Spleen (tissue), 11 donors: ENCODE data around the gene BFSP1. TPM values are rescaled to one million over a fixed set of nuclear protein-coding genes. Genes with fewer than 3 reads are reported as not detected.

ENCODE experiments used
- DNase-seq: peaks from one replicate; pipeline ENCODE4 v3.0.0-alpha.2; 2020
- H3K27ac ChIP-seq, 8 donors: fragments of 200-600 bp; sonication (generic) in 7 of 8; 1 replicate in 4 of 8; 2 replicates in 4 of 8; pipeline versions ENCODE4 v1.5.0 to v1.8.0; 2016 to 2021; ENCODE audit warnings: inconsistent platforms in 4 of 8, mild to moderate bottlenecking in 4 of 8, moderate library complexity in 1 of 8
- H3K27me3 ChIP-seq, 7 donors: fragments of 200-600 bp; sonication (generic) in 6 of 7; replicated peaks in 1 of 7; 1 replicate in 4 of 7; 2 replicates in 3 of 7; pipeline versions ENCODE4 v1.5.0 to v1.8.0; 2016 to 2021; ENCODE audit warnings: inconsistent platforms in 3 of 7, mild to moderate bottlenecking in 1 of 7
- H3K36me3 ChIP-seq, 6 donors: fragments of 200-600 bp; sonication (generic) in 5 of 6; 1 replicate in 4 of 6; 2 replicates in 2 of 6; pipeline versions ENCODE4 v1.5.0 to v1.8.0; 2016 to 2021; ENCODE audit warnings: inconsistent platforms in 2 of 6
- H3K4me1 ChIP-seq, 6 donors: fragments of 200-600 bp; sonication (generic) in 5 of 6; 1 replicate in 3 of 6; 2 replicates in 3 of 6; pipeline versions ENCODE4 v1.5.0 to v1.8.0; 2016 to 2021; ENCODE audit warnings: inconsistent platforms in 3 of 6
- H3K4me3 ChIP-seq, 8 donors: fragments of 200-600 bp; sonication (generic) in 7 of 8; 1 replicate in 4 of 8; 2 replicates in 4 of 8; pipeline versions ENCODE4 v1.5.0 to v1.8.0; 2016 to 2021; ENCODE audit warnings: inconsistent platforms in 4 of 8, mild to moderate bottlenecking in 4 of 8, moderate library complexity in 2 of 8
- H3K9me3 ChIP-seq, 8 donors: fragments of 200-600 bp; sonication (generic) in 7 of 8; 1 replicate in 4 of 8; 2 replicates in 4 of 8; pipeline versions ENCODE4 v1.5.0 to v1.8.0; 2016 to 2021; ENCODE audit warnings: inconsistent platforms in 4 of 8
- CTCF ChIP-seq, 11 experiments: fragments of 200-600 bp in 7 of 11; fragments of 450-650 bp in 4 of 11; sonication (generic) in 4 of 11; IDR thresholded peaks in 8 of 11; conservative IDR thresholded peaks in 3 of 11; 1 replicate in 7 of 11; 2 replicates in 4 of 11; pipeline versions ENCODE4 v1.4.0 to v1.8.0; 2016 to 2021; ENCODE audit warnings: antibody characterized with exemption in 11 of 11, inconsistent platforms in 4 of 11, mild to moderate bottlenecking in 1 of 11
- POLR2A ChIP-seq, 3 donors: fragments of 450-650 bp; IDR thresholded peaks; one replicate each; pipeline ENCODE4 v1.5.1; 2017; ENCODE audit warnings: antibody characterized with exemption in 3 of 3, mild to moderate bottlenecking in 1 of 3
- POLR2AphosphoS5 ChIP-seq, 3 donors: sonication (generic); formaldehyde crosslinking; IDR thresholded peaks; one replicate each; pipeline ENCODE4 v1.5.1; 2017; ENCODE audit warnings: antibody characterized with exemption in 3 of 3
- WGBS, 5 donors: extraction: QIAGEN DNeasy Blood & Tissue Kit in 3 of 5; methylation state at CpG; one replicate each; pipeline versions ENCODE4 v1.1.5 to v1.1.7; 2013 to 2018; 5-methylcytosine and 5-hydroxymethylcytosine counted together
- intact Hi-C: fragments of 100-400 bp; cut with DNase I; formaldehyde crosslinking; loops from one replicate; pipeline ENCODE4 v1.15.0; 2023; ENCODE audit warnings: low total_unique reads
- polyA plus RNA-seq, 3 donors: library from polyadenylated mRNA; stranded (reverse); fragments of 200-250 nt; gene quantifications; one replicate each; pipeline ENCODE4 v1.2.1, GENCODE V29; 2013
- total RNA-seq, 7 donors: library from RNA; depleted of rRNA in 3 of 7; stranded (reverse); fragments of >200 nt in 3 of 7; fragmentation: NEBNext Ultra II Directional in 4 of 7; extraction: Animal tissue kit (Norgen Biotek cat#: 25700) in 4 of 7; gene quantifications; one replicate each; pipeline versions ENCODE4 v1.1.0 to v1.2.1, GENCODE V29; 2016 to 2021
- donor health status: healthy with polysubstance abuse.
- donor health status: DM: no; HTN: no; CAD: no; lungs with moderate emphysema.
- donor health status: DM: no; HTN: no; CAD: no.
- donor health status: Bipolar disorder and iron deficiency.
- donor health status: healthy.
- donor health status: DM: no; HTN: no; CAD: no.
- donor health status: DM: yes; HTN: yes; CAD: no.

Gene BFSP1
- total and polyA plus RNA-seq, 10 donors = 0.13 to 0.86 (median 0.41) TPM

- H3K36me3 ChIP-seq = no peaks in the 10 kb centered on the region
- intact Hi-C loops = no loop called here
- 1 to 5% (median 2%) methylated on average over 13 to 43 of the region's 43 CpGs for WGBS, 5 donors
- H3K9me3 ChIP-seq = peaks cover 0 to 7% (median 0%) of the 10 kb centered on the region in 8 donors
- TF ChIP-seq CTCF (IDR thresholded peaks at IDR 0.05 in 8 of 11, conservative IDR thresholded peaks at IDR 0.05 in 3 of 11) = no peak
- TF ChIP-seq POLR2AphosphoS5 (IDR thresholded peaks at IDR 0.05) = peak in 1 of 3 donors; percentile 52
- TF ChIP-seq POLR2A (IDR thresholded peaks at IDR 0.05) = peak in 1 of 3 donors; percentile 71
- H3K4me1 ChIP-seq = peaks cover 8 to 59% (median 28%) of the 10 kb centered on the region in 6 donors
- H3K4me3 ChIP-seq = peak overlapping the region; percentile 86 to 100 (median 97)
- H3K27me3 ChIP-seq = peaks cover 0 to 15% (median 0%) of the 10 kb centered on the region in 7 donors
- H3K27ac ChIP-seq = peak overlapping the region; percentile 64 to 97 (median 94)
- no peak for DNase-seq
These were observed 39.4 kb upstream of the BFSP1 start for GRCh38 chr20:17570347-17571152.

GRCh38 chr20:17569616-17570346 lies 38.6 kb upstream of the BFSP1 start, which contains the start of gene DSTN:
TSS of gene DSTN (plus strand) at chr20:17570075. CDS start at chr20:17570209, 134 bp downstream.
- H3K27me3 ChIP-seq = peaks cover 0 to 15% (median 0%) of the 10 kb centered on the region in 7 donors
- TF ChIP-seq POLR2A (IDR thresholded peaks at IDR 0.05) (peak in 1 of 3 donors; percentile 77), CTCF (IDR thresholded peaks at IDR 0.05 in 8 of 11, conservative IDR thresholded peaks at IDR 0.05 in 3 of 11) (no peak), POLR2AphosphoS5 (IDR thresholded peaks at IDR 0.05) (peak; percentile 93 to 97 (median 96))
- intact Hi-C loops = no loop called here
- peaks cover 0 to 7% (median 0%) of the 10 kb centered on the region in 8 donors for H3K9me3 ChIP-seq
- DNase-seq = peak; percentile 98
- peak within 1 kb of the TSS; percentile 64 to 97 (median 94) for H3K27ac ChIP-seq
- H3K4me1 ChIP-seq = peaks cover 8 to 59% (median 28%) of the 10 kb centered on the region in 6 donors
- H3K4me3 ChIP-seq = peak within 1 kb of the TSS; percentile 86 to 100 (median 97)
- H3K36me3 ChIP-seq = no peaks in the 10 kb centered on the region
- 1 to 3% (median 1%) methylated on average over 11 to 70 of the region's 70 CpGs for WGBS, 5 donors

- intact Hi-C loops = no loop called here
- H3K27me3 ChIP-seq = peaks cover 0 to 15% (median 0%) of the 10 kb centered on the region in 7 donors
These were observed 37.9 kb upstream of the BFSP1 start for GRCh38 chr20:17568972-17569521.

More at GRCh38 chr20:17568972-17569521, 37.9 kb upstream of the BFSP1 start:
- no peak for TF ChIP-seq CTCF (IDR thresholded peaks at IDR 0.05 in 8 of 11, conservative IDR thresholded peaks at IDR 0.05 in 3 of 11)
- TF ChIP-seq POLR2A (IDR thresholded peaks at IDR 0.05) = no peak
- TF ChIP-seq POLR2AphosphoS5 (IDR thresholded peaks at IDR 0.05) = peak; percentile 45 to 63 (median 59)
- peaks cover 0 to 7% (median 0%) of the 10 kb centered on the region in 8 donors for H3K9me3 ChIP-seq
- peak; percentile 83 for DNase-seq
- H3K4me1 ChIP-seq = peaks cover 8 to 55% (median 28%) of the 10 kb centered on the region in 6 donors
- H3K4me3 ChIP-seq = peak overlapping the region; percentile 16 to 100 (median 97)
- 4 to 8% (median 5%) methylated on average over 29 to 38 of the region's 38 CpGs for WGBS, 5 donors
- no peaks in the 10 kb centered on the region for H3K36me3 ChIP-seq
- H3K27ac ChIP-seq = peak overlapping the region; percentile 43 to 97 (median 94)
